Tibial nerve (tissue), 4 donors: ENCODE data around the gene C1orf159. TPM values are rescaled to one million over a fixed set of nuclear protein-coding genes. Genes with fewer than 3 reads are reported as not detected.
"Not testable (repeated sequence)": the region's sequence is repeated elsewhere in the genome, so short reads cannot be mapped to it uniquely, and the experiment has no call there.

Source experiments
- DNase-seq, 2 donors: peaks; one replicate each; pipeline ENCODE4 v3.0.0-alpha.2; 2019; ENCODE audit warnings: low spot score in 2 of 2
- H3K27ac ChIP-seq, 4 donors: fragments of 200-600 bp; sonication (generic) in 3 of 4; one replicate each; pipeline ENCODE4 v1.5.1; 2017 to 2019; ENCODE audit warnings: mild to moderate bottlenecking in 1 of 4
- H3K27me3 ChIP-seq, 2 donors: fragments of 200-600 bp; sonication (generic) in 1 of 2; one replicate each; pipeline versions ENCODE4 v1.5.1 to v1.6.0; 2017 to 2019
- H3K36me3 ChIP-seq, 3 donors: fragments of 200-600 bp; sonication (generic); one replicate each; pipeline ENCODE4 v1.5.1; 2018 to 2019
- H3K4me1 ChIP-seq, 4 donors: fragments of 200-600 bp; sonication (generic) in 3 of 4; one replicate each; pipeline ENCODE4 v1.5.1; 2017 to 2019
- H3K4me3 ChIP-seq, 4 donors: fragments of 200-600 bp; sonication (generic) in 3 of 4; one replicate each; pipeline ENCODE4 v1.5.1; 2017 to 2019; ENCODE audit warnings: mild to moderate bottlenecking in 1 of 4, moderate library complexity in 1 of 4
- H3K9me3 ChIP-seq, 4 donors: fragments of 200-600 bp; sonication (generic) in 3 of 4; one replicate each; pipeline ENCODE4 v1.5.1; 2017 to 2019
- CTCF ChIP-seq, 5 experiments: fragments of 200-600 bp in 3 of 5; fragments of 450-650 bp in 2 of 5; sonication (generic) in 3 of 5; IDR thresholded peaks; one replicate each; pipeline ENCODE4 v1.5.1; 2016 to 2019; ENCODE audit warnings: antibody characterized with exemption in 5 of 5, mild to moderate bottlenecking in 3 of 5, moderate library complexity in 2 of 5
- EP300 ChIP-seq, 2 donors: sonication (generic); formaldehyde crosslinking; IDR thresholded peaks; one replicate each; pipeline ENCODE4 v1.6.1; 2017; ENCODE audit warnings: antibody characterized with exemption in 2 of 2, mild to moderate bottlenecking in 1 of 2
- POLR2A ChIP-seq, 2 donors: fragments of 450-650 bp; IDR thresholded peaks; one replicate each; pipeline ENCODE4 v1.6.1; 2017; ENCODE audit warnings: antibody characterized with exemption in 2 of 2, mild to moderate bottlenecking in 2 of 2, moderate library complexity in 2 of 2
- WGBS, 2 donors: methylation state at CpG; one replicate each; pipeline ENCODE4 v1.1.5; 2018; 5-methylcytosine and 5-hydroxymethylcytosine counted together
- total RNA-seq, 4 donors: library from RNA; depleted of rRNA; stranded (reverse); fragments of >200 nt; gene quantifications; one replicate each; pipeline ENCODE4 v1.1.0, GENCODE V29; 2016

The C1orf159 gene
- total RNA-seq, 4 donors from 2014 or later, result 18.4 to 29.4 (median 23.1) TPM

GRCh38 chr1:1156140-1157032, 40.5 kb upstream of the C1orf159 start:
- H3K9me3 ChIP-seq, result peaks cover 0 to 7% (median 0%) of the 10 kb centered on the region in 4 donors
- no peak overlapping the region for H3K4me3 ChIP-seq
- TF ChIP-seq EP300 (IDR thresholded peaks at IDR 0.05), result no peak
- no peak for TF ChIP-seq POLR2A (IDR thresholded peaks at IDR 0.05)
- no peak for TF ChIP-seq CTCF (IDR thresholded peaks at IDR 0.05)
- peaks cover 0 to 26% (median 13%) of the 10 kb centered on the region in 4 donors for H3K4me1 ChIP-seq
- H3K36me3 ChIP-seq, result no peaks in the 10 kb centered on the region
- peaks cover 0 to 4% of the 10 kb centered on the region in 2 donors for H3K27me3 ChIP-seq
- H3K27ac ChIP-seq, result peak overlapping the region in 2 of 4 donors; percentile 63 to 74
- no peak for DNase-seq
- WGBS, 2 donors, result 49 to 61% methylated on average over 22 to 25 of the region's 26 CpGs

GRCh38 chr1:1155258-1155657, 39.4 kb upstream of the C1orf159 start:
- Histone ChIP-seq H3K4me1 (peaks cover 0 to 26% (median 13%) of the 10 kb centered on the region in 4 donors), H3K36me3 (no peaks in the 10 kb centered on the region), H3K27ac (no peak overlapping the region), H3K27me3 (no peaks in the 10 kb centered on the region), H3K4me3 (no peak overlapping the region), H3K9me3 (peaks cover 0 to 7% (median 0%) of the 10 kb centered on the region in 4 donors)
- TF ChIP-seq EP300 (IDR thresholded peaks at IDR 0.05), result no peak
- TF ChIP-seq CTCF (IDR thresholded peaks at IDR 0.05), result no peak
- no peak for TF ChIP-seq POLR2A (IDR thresholded peaks at IDR 0.05)
- no peak for DNase-seq
- 79 to 82% methylated on average over 10 of the region's 10 CpGs for WGBS, 2 donors

GRCh38 chr1:1153874-1154273, 38.0 kb upstream of the C1orf159 start:
- TF ChIP-seq CTCF (IDR thresholded peaks at IDR 0.05) (no peak), EP300 (IDR thresholded peaks at IDR 0.05) (no peak), POLR2A (IDR thresholded peaks at IDR 0.05) (no peak)
- Histone ChIP-seq H3K27ac (no peak overlapping the region), H3K27me3 (no peaks in the 10 kb centered on the region), H3K4me3 (no peak overlapping the region), H3K9me3 (peaks cover 0 to 7% (median 0%) of the 10 kb centered on the region in 4 donors), H3K36me3 (no peaks in the 10 kb centered on the region), H3K4me1 (peaks cover 0 to 21% (median 12%) of the 10 kb centered on the region in 4 donors)
- no peak for DNase-seq
- WGBS, 2 donors, result 32 to 44% methylated on average over 4 of the region's 4 CpGs

- not testable (repeated sequence) for H3K36me3 ChIP-seq, H3K4me3 ChIP-seq, DNase-seq, H3K27me3 ChIP-seq, H3K9me3 ChIP-seq, H3K27ac ChIP-seq
- H3K4me1 ChIP-seq, result peaks cover 0 to 15% (median 5%) of the 10 kb centered on the region in 4 donors
- WGBS, 2 donors, result 90 to 92% methylated on average over 14 of the region's 14 CpGs
Observed at GRCh38 chr1:1153215-1153614, 37.3 kb upstream of the C1orf159 start.

GRCh38 chr1:1152431-1152830, 36.5 kb upstream of the C1orf159 start:
- H3K27ac ChIP-seq, H3K4me1 ChIP-seq, H3K9me3 ChIP-seq, H3K4me3 ChIP-seq, H3K27me3 ChIP-seq, DNase-seq, H3K36me3 ChIP-seq: not testable (repeated sequence)
- WGBS, 2 donors, result 92 to 96% methylated on average over 13 of the region's 13 CpGs

GRCh38 chr1:1151306-1151705, 35.4 kb upstream of the C1orf159 start:
- 94 to 95% methylated on average over 13 to 21 of the region's 21 CpGs for WGBS, 2 donors
- TF ChIP-seq CTCF (IDR thresholded peaks at IDR 0.05), result no peak
- DNase-seq, result no peak
- peaks cover 0 to 6% of the 10 kb centered on the region in 2 donors for H3K27me3 ChIP-seq
- H3K4me3 ChIP-seq, result no peak overlapping the region
- peaks cover 0 to 7% (median 0%) of the 10 kb centered on the region in 4 donors for H3K9me3 ChIP-seq
- H3K36me3 ChIP-seq, result no peaks in the 10 kb centered on the region
- peaks cover 0 to 2% (median 0%) of the 10 kb centered on the region in 4 donors for H3K4me1 ChIP-seq
- no peak overlapping the region for H3K27ac ChIP-seq
